T1000 (cell line): ENCODE results near the gene ACSL4.
"Not testable (repeated sequence)": the region's sequence is repeated elsewhere in the genome, so short reads cannot be mapped to it uniquely, and the experiment has no call there.

ENCODE experiments used
- DNase-seq: peaks from one replicate; lab custom pipeline; 2025; ENCODE audit warnings: mixed read lengths; lab: John Stamatoyannopoulos, UW

ACSL4 gene

GRCh38 chrX:109728173-109728535 is 4.9 kb downstream of the ACSL4 start:
- DNase-seq: no peak

GRCh38 chrX:109724971-109725370 is 8.1 kb downstream of the ACSL4 start:
- DNase-seq: not testable (repeated sequence)

- DNase-seq: no peak
These were observed 12.1 kb downstream of the ACSL4 start for GRCh38 chrX:109720947-109721346.

- DNase-seq: no peak
These were observed 13.8 kb downstream of the ACSL4 start for GRCh38 chrX:109719264-109719663.

GRCh38 chrX:109716431-109717028 is 16.5 kb downstream of the ACSL4 start:
- DNase-seq: no peak

GRCh38 chrX:109714340-109714958 is 18.6 kb downstream of the ACSL4 start:
- no peak for DNase-seq

GRCh38 chrX:109710181-109710580 is 22.9 kb downstream of the ACSL4 start:
- no peak for DNase-seq

GRCh38 chrX:109709129-109709631 is 23.9 kb downstream of the ACSL4 start:
- DNase-seq: no peak

GRCh38 chrX:109707720-109708119 is 25.3 kb downstream of the ACSL4 start:
- DNase-seq: no peak

- no peak for DNase-seq
These were observed 25.7 kb downstream of the ACSL4 start for GRCh38 chrX:109707319-109707718.

- no peak for DNase-seq
These were observed 28.5 kb downstream of the ACSL4 start for GRCh38 chrX:109704563-109704962.

- no peak for DNase-seq
These were observed 35.2 kb downstream of the ACSL4 start for GRCh38 chrX:109697855-109698254.

- no peak for DNase-seq
These were observed 36.8 kb downstream of the ACSL4 start for GRCh38 chrX:109696146-109696740.

GRCh38 chrX:109695637-109696036 is 37.4 kb downstream of the ACSL4 start:
- no peak for DNase-seq

- DNase-seq: no peak
These were observed 41.3 kb downstream of the ACSL4 start for GRCh38 chrX:109691752-109692151.

- no peak for DNase-seq
These were observed 41.8 kb downstream of the ACSL4 start for GRCh38 chrX:109691277-109691676.

- DNase-seq: no peak
These were observed 45.2 kb downstream of the ACSL4 start for GRCh38 chrX:109687903-109688302.

- no peak for DNase-seq
These were observed 47.4 kb downstream of the ACSL4 start for GRCh38 chrX:109685656-109686078.

- no peak for DNase-seq
These were observed 48.9 kb downstream of the ACSL4 start for GRCh38 chrX:109684136-109684535.

- DNase-seq: no peak
These were observed 51.5 kb downstream of the ACSL4 start for GRCh38 chrX:109681475-109682081.

- no peak for DNase-seq
These were observed 53.2 kb downstream of the ACSL4 start for GRCh38 chrX:109679820-109680219.

- DNase-seq: no peak
These were observed 60.8 kb downstream of the ACSL4 start for GRCh38 chrX:109672239-109672638.

GRCh38 chrX:109671170-109671569 is 61.9 kb downstream of the ACSL4 start:
- DNase-seq: not testable (repeated sequence)
